HepG2 (cell line): ENCODE measurements around the gene ATP2A2. TPM values are rescaled to one million over a fixed set of nuclear protein-coding genes. Genes with fewer than 3 reads are reported as not detected.

ENCODE experiments used
- KDM4B ChIP-seq: sonication (generic); formaldehyde crosslinking; IDR thresholded peaks from 2 replicates; pipeline ENCODE4 v1.4.0; 2020; ENCODE audit warnings: missing genetic modification reagents
- MAFK ChIP-seq, 2 experiments: IDR thresholded peaks in 1 of 2; conservative IDR thresholded peaks in 1 of 2; 2 replicates each; pipeline ENCODE4 v1.6.1; 2011; ENCODE audit warnings: improper control_type of control experiment in 2 of 2, low read length in 2 of 2
- NAIF1 ChIP-seq: sonication (generic); formaldehyde crosslinking; IDR thresholded peaks from 2 replicates; pipeline ENCODE4 v1.5.0; 2020; ENCODE audit warnings: mild to moderate bottlenecking, missing genetic modification reagents, borderline replicate concordance
- PAXIP1 ChIP-seq: sonication (generic); formaldehyde crosslinking; conservative IDR thresholded peaks from 2 replicates; pipeline ENCODE4 v1.4.0; 2020; ENCODE audit warnings: mild to moderate bottlenecking, missing genetic modification reagents, moderate library complexity
- POLR2AphosphoS5 ChIP-seq: IDR thresholded peaks from 2 replicates; pipeline ENCODE4 v1.6.1; 2012; ENCODE audit warnings: low read depth, low read length
- SALL1 ChIP-seq: sonication (generic); formaldehyde crosslinking; IDR thresholded peaks from 2 replicates; pipeline ENCODE4 v1.8.0; 2022; ENCODE audit warnings: mild to moderate bottlenecking, missing genetic modification reagents
- ZNF263 ChIP-seq: sonication (generic); formaldehyde crosslinking; IDR thresholded peaks from 2 replicates; pipeline ENCODE4 v1.4.0; 2020; ENCODE audit warnings: missing genetic modification reagents
- ZNF543 ChIP-seq: sonication (generic); formaldehyde crosslinking; IDR thresholded peaks from 2 replicates; pipeline ENCODE4 v1.4.0; 2020; ENCODE audit warnings: mild to moderate bottlenecking, missing genetic modification reagents
- ZNF549 ChIP-seq: sonication (generic); formaldehyde crosslinking; IDR thresholded peaks from 2 replicates; pipeline ENCODE4 v1.5.0; 2020; ENCODE audit warnings: missing genetic modification reagents
- ZNF605 ChIP-seq: sonication (generic); formaldehyde crosslinking; IDR thresholded peaks from 2 replicates; pipeline ENCODE4 v1.8.0; 2022; ENCODE audit warnings: mild to moderate bottlenecking, missing genetic modification reagents
- ZNF800 ChIP-seq: sonication (generic); formaldehyde crosslinking; IDR thresholded peaks from 2 replicates; pipeline ENCODE4 v1.4.0; 2020; ENCODE audit warnings: missing genetic modification reagents
- polyA plus RNA-seq, 8 experiments: library from polyadenylated mRNA; depleted of rRNA in 3 of 8; stranded (reverse) in 7 of 8; unstranded in 1 of 8; fragments of >200 nt; fragmentation: Illumina TruSeq in 4 of 8; extraction: Trizol in 4 of 8; gene quantifications; 2 replicates each; pipeline versions ENCODE4 v1.2.1 to v1.2.3, GENCODE V29; 2011 to 2016; ENCODE audit warnings: low read depth in 4 of 8, missing spikeins in 1 of 8, mixed read lengths in 1 of 8; ENCODE audit not compliant: insufficient read depth in 1 of 8
- total RNA-seq, 5 experiments: library from RNA; depleted of rRNA; stranded (reverse); fragments of >200 nt; fragmentation: Illumina TruSeq; extraction: Trizol; gene quantifications; 2 replicates each; pipeline ENCODE4 v1.2.3, GENCODE V29; 2016; ENCODE audit warnings: low read depth in 1 of 5
- TF ChIP-seq, protein P1 (sequence below): sonication (generic); formaldehyde crosslinking; IDR thresholded peaks from 2 replicates; pipeline ENCODE4 v1.9.0; 2021; ENCODE audit warnings: missing genetic modification reagents, mild to moderate bottlenecking, borderline replicate concordance
- TF ChIP-seq, protein P2 (sequence below): sonication (generic); formaldehyde crosslinking; IDR thresholded peaks from 2 replicates; pipeline ENCODE4 v1.5.1; 2020; ENCODE audit warnings: mild to moderate bottlenecking, missing genetic modification reagents, borderline replicate concordance
- TF ChIP-seq, protein P3 (sequence below): sonication (generic); formaldehyde crosslinking; IDR thresholded peaks from 2 replicates; pipeline ENCODE4 v1.4.0; 2020; ENCODE audit warnings: missing genetic modification reagents

ATP2A2 gene
- total and polyA plus RNA-seq, 2 of the 13 experiments (the other 11 are each of a cell fraction or from before 2014, with no cell fraction given) = 35.4 to 85.5 TPM

DNA sequence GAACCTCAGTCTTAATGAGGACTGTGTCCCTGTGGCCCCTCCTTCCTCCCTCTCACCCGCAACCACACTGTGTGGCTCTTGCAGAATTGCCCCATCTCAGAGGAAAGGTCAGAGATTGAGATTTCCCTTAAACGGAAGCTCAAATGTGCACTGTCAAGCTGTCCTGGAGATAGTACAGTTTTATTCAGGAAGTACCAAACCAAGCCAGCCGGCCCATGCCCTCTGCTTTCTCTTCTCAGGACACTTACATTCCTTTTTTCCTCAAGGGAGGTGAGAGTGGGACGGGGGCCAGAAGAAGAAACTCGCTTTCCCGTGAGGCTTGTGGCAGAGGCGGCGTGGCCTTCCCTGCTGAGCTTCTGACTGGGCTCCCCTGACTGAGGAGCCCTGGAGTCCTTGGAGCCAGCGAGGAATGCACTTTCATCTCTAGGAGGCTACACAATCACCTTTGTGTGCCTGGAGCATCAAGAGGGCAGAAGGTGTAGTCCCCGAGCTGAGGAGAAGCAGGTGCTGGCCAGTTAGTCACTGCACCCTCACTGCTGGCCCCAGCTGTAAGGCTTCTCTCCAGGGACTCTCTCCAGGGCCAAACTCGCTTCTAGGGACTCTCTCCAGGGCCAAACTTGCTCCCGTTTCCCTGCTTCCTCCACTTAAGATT lies 24.1 kb upstream of the ATP2A2 start (continued):
- TF ChIP-seq ZNF800 (CRISPR knock-in tag) = no peak
- TF ChIP-seq, protein P1, sequence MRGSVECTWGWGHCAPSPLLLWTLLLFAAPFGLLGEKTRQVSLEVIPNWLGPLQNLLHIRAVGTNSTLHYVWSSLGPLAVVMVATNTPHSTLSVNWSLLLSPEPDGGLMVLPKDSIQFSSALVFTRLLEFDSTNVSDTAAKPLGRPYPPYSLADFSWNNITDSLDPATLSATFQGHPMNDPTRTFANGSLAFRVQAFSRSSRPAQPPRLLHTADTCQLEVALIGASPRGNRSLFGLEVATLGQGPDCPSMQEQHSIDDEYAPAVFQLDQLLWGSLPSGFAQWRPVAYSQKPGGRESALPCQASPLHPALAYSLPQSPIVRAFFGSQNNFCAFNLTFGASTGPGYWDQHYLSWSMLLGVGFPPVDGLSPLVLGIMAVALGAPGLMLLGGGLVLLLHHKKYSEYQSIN = no peak
- TF ChIP-seq, protein P2, sequence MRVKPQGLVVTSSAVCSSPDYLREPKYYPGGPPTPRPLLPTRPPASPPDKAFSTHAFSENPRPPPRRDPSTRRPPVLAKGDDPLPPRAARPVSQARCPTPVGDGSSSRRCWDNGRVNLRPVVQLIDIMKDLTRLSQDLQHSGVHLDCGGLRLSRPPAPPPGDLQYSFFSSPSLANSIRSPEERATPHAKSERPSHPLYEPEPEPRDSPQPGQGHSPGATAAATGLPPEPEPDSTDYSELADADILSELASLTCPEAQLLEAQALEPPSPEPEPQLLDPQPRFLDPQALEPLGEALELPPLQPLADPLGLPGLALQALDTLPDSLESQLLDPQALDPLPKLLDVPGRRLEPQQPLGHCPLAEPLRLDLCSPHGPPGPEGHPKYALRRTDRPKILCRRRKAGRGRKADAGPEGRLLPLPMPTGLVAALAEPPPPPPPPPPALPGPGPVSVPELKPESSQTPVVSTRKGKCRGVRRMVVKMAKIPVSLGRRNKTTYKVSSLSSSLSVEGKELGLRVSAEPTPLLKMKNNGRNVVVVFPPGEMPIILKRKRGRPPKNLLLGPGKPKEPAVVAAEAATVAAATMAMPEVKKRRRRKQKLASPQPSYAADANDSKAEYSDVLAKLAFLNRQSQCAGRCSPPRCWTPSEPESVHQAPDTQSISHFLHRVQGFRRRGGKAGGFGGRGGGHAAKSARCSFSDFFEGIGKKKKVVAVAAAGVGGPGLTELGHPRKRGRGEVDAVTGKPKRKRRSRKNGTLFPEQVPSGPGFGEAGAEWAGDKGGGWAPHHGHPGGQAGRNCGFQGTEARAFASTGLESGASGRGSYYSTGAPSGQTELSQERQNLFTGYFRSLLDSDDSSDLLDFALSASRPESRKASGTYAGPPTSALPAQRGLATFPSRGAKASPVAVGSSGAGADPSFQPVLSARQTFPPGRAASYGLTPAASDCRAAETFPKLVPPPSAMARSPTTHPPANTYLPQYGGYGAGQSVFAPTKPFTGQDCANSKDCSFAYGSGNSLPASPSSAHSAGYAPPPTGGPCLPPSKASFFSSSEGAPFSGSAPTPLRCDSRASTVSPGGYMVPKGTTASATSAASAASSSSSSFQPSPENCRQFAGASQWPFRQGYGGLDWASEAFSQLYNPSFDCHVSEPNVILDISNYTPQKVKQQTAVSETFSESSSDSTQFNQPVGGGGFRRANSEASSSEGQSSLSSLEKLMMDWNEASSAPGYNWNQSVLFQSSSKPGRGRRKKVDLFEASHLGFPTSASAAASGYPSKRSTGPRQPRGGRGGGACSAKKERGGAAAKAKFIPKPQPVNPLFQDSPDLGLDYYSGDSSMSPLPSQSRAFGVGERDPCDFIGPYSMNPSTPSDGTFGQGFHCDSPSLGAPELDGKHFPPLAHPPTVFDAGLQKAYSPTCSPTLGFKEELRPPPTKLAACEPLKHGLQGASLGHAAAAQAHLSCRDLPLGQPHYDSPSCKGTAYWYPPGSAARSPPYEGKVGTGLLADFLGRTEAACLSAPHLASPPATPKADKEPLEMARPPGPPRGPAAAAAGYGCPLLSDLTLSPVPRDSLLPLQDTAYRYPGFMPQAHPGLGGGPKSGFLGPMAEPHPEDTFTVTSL (CRISPR knock-in tag) = no peak
- TF ChIP-seq ZNF263 = peak; percentile 25; the same call in 1 of the 2 replicates
- no peak for TF ChIP-seq POLR2AphosphoS5
- TF ChIP-seq, protein P3, sequence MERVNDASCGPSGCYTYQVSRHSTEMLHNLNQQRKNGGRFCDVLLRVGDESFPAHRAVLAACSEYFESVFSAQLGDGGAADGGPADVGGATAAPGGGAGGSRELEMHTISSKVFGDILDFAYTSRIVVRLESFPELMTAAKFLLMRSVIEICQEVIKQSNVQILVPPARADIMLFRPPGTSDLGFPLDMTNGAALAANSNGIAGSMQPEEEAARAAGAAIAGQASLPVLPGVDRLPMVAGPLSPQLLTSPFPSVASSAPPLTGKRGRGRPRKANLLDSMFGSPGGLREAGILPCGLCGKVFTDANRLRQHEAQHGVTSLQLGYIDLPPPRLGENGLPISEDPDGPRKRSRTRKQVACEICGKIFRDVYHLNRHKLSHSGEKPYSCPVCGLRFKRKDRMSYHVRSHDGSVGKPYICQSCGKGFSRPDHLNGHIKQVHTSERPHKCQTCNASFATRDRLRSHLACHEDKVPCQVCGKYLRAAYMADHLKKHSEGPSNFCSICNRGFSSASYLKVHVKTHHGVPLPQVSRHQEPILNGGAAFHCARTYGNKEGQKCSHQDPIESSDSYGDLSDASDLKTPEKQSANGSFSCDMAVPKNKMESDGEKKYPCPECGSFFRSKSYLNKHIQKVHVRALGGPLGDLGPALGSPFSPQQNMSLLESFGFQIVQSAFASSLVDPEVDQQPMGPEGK = 0 out of 2 replicates have a peak, but pooled peaks have one; percentile 32
- no peak for TF ChIP-seq ZNF605 (CRISPR knock-in tag)
- TF ChIP-seq ZNF543 (CRISPR knock-in tag) = no peak
- TF ChIP-seq NAIF1 (CRISPR knock-in tag) = no peak
- TF ChIP-seq KDM4B (CRISPR knock-in tag) = no peak
- no peak for TF ChIP-seq MAFK (conservative IDR thresholded peaks at IDR 0.05 in 1 of 2, IDR thresholded peaks at IDR 0.05 in 1 of 2; ENCODE audit: low read length in 2 of 2)
- no peak for TF ChIP-seq ZNF549
- 0 out of 2 replicates have a peak, but pooled peaks have one; percentile 37 for TF ChIP-seq PAXIP1 (CRISPR knock-in tag)
- TF ChIP-seq SALL1 = peak; percentile 12; the same call in 1 of the 2 replicates
